OCI-LY7 (cell line): ENCODE results near the gene L1TD1.
"Not testable (repeated sequence)": the region's sequence is repeated elsewhere in the genome, so short reads cannot be mapped to it uniquely, and the experiment has no call there.

Experiments used
- EZH2phosphoT487 ChIP-seq: fragments of 200-600 bp; sonication (generic); IDR thresholded peaks from 2 replicates; pipeline ENCODE4 v1.6.1; 2018; ENCODE audit warnings: low read depth, borderline replicate concordance, mild to moderate bottlenecking, mixed run types, antibody characterized with exemption, low read length, moderate library complexity, mixed read lengths
- TF ChIP-seq, protein P1 (sequence below): fragments of 200-600 bp; sonication (generic); conservative IDR thresholded peaks from 2 replicates; pipeline ENCODE4 v1.5.1; 2014; ENCODE audit warnings: mild to moderate bottlenecking, antibody characterized with exemption, low read length, moderate library complexity, mixed read lengths

DNA sequence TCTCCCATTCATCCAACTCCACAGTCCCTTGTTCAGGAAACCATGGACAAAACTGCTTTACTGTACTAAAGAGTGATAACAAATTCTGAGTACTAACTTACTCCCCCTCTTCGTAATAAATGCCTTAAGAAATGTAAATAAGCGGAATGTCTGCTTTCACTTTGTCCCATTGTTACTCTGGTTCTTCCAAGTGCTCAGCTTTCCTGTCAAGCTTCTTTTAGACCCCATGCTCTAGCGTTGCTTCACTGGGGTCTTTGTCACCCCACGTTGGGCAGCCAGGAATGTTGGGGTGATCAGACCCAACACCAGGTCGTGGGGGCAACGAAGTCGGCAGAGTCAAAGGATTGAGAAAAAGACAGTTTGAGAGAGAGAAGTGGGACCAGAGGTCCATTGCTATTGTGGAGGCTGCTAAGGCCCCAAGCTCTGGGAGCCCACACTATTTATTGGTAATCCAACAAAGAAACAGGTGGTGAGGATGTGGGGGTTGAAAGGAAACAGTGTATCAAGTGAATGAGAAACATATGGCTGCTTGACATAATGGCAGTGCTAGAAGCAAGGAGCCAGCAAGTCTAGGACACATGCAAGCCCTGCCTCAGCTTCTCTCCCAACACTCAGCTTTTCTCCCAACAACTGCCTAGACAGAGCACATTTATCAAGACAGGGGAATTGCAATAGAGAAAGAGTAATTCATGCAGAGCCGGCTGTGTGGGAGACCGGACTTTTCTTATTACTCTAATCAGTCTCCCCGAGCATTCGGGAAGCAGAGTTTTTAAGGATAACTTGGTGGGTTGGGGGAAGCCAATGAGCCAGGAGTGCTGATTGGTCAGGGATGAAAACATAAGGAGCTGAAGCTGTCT is 11.3 kb upstream of the L1TD1 start:
- TF ChIP-seq, protein P1, sequence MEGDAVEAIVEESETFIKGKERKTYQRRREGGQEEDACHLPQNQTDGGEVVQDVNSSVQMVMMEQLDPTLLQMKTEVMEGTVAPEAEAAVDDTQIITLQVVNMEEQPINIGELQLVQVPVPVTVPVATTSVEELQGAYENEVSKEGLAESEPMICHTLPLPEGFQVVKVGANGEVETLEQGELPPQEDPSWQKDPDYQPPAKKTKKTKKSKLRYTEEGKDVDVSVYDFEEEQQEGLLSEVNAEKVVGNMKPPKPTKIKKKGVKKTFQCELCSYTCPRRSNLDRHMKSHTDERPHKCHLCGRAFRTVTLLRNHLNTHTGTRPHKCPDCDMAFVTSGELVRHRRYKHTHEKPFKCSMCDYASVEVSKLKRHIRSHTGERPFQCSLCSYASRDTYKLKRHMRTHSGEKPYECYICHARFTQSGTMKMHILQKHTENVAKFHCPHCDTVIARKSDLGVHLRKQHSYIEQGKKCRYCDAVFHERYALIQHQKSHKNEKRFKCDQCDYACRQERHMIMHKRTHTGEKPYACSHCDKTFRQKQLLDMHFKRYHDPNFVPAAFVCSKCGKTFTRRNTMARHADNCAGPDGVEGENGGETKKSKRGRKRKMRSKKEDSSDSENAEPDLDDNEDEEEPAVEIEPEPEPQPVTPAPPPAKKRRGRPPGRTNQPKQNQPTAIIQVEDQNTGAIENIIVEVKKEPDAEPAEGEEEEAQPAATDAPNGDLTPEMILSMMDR = not testable (repeated sequence)
- not testable (repeated sequence) for TF ChIP-seq EZH2phosphoT487
